ENCODE results near the gene SOX18. TPM values are rescaled to one million over a fixed set of nuclear protein-coding genes. Genes with fewer than 3 reads are reported as not detected.

The SOX18 gene
- total RNA-seq, 1 donor from 2014 or later: not detected

DNA sequence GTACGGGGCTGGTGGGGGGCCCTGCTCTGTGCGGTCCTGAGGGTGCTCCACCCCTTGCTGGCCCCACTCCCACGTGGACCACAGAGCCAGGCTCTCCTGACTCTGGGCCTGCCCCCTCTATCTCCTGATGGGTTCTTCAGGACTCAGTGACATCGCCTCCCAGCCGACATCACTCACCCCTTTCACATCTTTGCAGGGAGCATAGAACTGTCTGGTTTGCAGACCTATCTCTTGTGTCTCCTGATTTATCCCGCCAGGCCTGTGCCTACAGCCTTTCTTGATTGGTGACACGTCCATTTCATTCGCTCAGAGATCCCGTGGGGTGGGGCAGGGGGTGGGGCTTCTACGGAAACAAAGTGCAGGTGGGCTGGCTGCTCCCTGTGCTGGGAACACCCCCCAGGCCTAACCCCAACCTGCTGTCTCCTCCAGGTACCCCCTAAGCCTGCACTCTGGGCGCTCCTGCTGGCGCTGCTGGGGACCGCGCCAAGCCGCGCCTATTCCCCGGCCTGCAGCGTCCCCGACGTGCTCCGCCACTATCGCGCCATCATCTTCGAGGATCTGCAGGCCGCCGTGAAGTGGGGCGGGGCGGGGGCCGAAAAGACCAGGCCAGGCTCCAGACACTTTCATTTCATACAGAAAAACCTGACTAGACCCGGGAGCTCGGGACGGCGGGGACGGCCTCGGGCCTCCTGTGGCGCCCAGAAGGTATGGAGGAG is 11.8 kb downstream of the SOX18 start:
- Histone ChIP-seq H3K4me3 (peak overlapping the region; percentile 60), H3K36me3 (no peaks in the 10 kb centered on the region), H2AFZ (replicated peaks) (no peak overlapping the region), H3K4me2 (peak overlapping the region; percentile 88), H3K9ac (no peak overlapping the region), H3K27me3 (peaks cover 66% of the 10 kb centered on the region), H3K27ac (no peak overlapping the region), H3K79me2 (ENCODE audit: low read depth) (no peaks in the 10 kb centered on the region), H3K4me1 (peaks cover 31% of the 10 kb centered on the region), H3K9me3 (ENCODE audit: low read depth) (no peaks in the 10 kb centered on the region), H4K20me1 (ENCODE audit: low read depth) (peaks cover 47% of the 10 kb centered on the region), H3F3A (ENCODE audit: low read depth) (peaks cover 15% of the 10 kb centered on the region)
- TF ChIP-seq EZH2phosphoT487 (IDR thresholded peaks at IDR 0.05): no peak
- TF ChIP-seq, protein P1, sequence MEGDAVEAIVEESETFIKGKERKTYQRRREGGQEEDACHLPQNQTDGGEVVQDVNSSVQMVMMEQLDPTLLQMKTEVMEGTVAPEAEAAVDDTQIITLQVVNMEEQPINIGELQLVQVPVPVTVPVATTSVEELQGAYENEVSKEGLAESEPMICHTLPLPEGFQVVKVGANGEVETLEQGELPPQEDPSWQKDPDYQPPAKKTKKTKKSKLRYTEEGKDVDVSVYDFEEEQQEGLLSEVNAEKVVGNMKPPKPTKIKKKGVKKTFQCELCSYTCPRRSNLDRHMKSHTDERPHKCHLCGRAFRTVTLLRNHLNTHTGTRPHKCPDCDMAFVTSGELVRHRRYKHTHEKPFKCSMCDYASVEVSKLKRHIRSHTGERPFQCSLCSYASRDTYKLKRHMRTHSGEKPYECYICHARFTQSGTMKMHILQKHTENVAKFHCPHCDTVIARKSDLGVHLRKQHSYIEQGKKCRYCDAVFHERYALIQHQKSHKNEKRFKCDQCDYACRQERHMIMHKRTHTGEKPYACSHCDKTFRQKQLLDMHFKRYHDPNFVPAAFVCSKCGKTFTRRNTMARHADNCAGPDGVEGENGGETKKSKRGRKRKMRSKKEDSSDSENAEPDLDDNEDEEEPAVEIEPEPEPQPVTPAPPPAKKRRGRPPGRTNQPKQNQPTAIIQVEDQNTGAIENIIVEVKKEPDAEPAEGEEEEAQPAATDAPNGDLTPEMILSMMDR (IDR thresholded peaks at IDR 0.05): peak; percentile 2
- no peak for TF ChIP-seq EZH2 (IDR thresholded peaks at IDR 0.05)
- H3K9me3 Mint-ChIP-seq: no peaks in the 10 kb centered on the region
- H3K4me1 Mint-ChIP-seq: peaks cover 21% of the 10 kb centered on the region
- no peak for DNase-seq (ENCODE audit: low spot score)
- H3K27me3 Mint-ChIP-seq (ENCODE audit: insufficient read depth, low read depth): peaks cover 43% of the 10 kb centered on the region
- H3K27ac Mint-ChIP-seq: no peak overlapping the region
- peaks cover 3% of the 10 kb centered on the region for H3K36me3 Mint-ChIP-seq
- H3K4me3 Mint-ChIP-seq: peak overlapping the region; percentile 56

DNA sequence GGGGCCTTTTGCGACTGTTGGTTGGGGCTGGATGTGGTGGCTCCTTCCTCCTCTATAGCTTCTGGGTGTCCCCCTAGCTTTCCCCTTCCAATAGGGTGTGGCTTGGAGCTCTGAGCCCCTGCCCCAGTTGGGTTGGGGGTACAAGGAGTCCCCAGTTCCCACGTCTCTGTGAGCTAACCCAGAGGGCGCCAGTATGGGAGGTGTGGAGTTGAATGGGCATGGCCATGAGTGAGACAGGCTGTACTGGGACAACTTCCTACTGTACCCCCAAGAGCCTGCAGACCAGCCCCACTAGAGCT is 12.3 kb downstream of the SOX18 start:
- no peak overlapping the region for H2AFZ ChIP-seq (replicated peaks)
- no peak overlapping the region for H3K4me3 Mint-ChIP-seq
- no peak overlapping the region for H3K4me3 ChIP-seq
- no peak overlapping the region for H3K9ac ChIP-seq
- H3K27me3 ChIP-seq: peaks cover 61% of the 10 kb centered on the region
- H3K4me1 Mint-ChIP-seq: peaks cover 21% of the 10 kb centered on the region
- H3K27me3 Mint-ChIP-seq (ENCODE audit: insufficient read depth, low read depth): peaks cover 43% of the 10 kb centered on the region
- no peak overlapping the region for H3K27ac Mint-ChIP-seq
- H3K36me3 Mint-ChIP-seq: peaks cover 3% of the 10 kb centered on the region
- no peaks in the 10 kb centered on the region for H3K9me3 Mint-ChIP-seq
- no peak for TF ChIP-seq EZH2phosphoT487 (IDR thresholded peaks at IDR 0.05)
- no peaks in the 10 kb centered on the region for H3K79me2 ChIP-seq (ENCODE audit: low read depth)
- H3K9me3 ChIP-seq (ENCODE audit: low read depth): no peaks in the 10 kb centered on the region
- no peak overlapping the region for H3K4me2 ChIP-seq
- no peak for DNase-seq (ENCODE audit: low spot score)
- peaks cover 15% of the 10 kb centered on the region for H3F3A ChIP-seq (ENCODE audit: low read depth)
- H3K27ac ChIP-seq: no peak overlapping the region
- H3K4me1 ChIP-seq: peaks cover 31% of the 10 kb centered on the region
- no peaks in the 10 kb centered on the region for H3K36me3 ChIP-seq
- H4K20me1 ChIP-seq (ENCODE audit: low read depth): peaks cover 47% of the 10 kb centered on the region

DNA sequence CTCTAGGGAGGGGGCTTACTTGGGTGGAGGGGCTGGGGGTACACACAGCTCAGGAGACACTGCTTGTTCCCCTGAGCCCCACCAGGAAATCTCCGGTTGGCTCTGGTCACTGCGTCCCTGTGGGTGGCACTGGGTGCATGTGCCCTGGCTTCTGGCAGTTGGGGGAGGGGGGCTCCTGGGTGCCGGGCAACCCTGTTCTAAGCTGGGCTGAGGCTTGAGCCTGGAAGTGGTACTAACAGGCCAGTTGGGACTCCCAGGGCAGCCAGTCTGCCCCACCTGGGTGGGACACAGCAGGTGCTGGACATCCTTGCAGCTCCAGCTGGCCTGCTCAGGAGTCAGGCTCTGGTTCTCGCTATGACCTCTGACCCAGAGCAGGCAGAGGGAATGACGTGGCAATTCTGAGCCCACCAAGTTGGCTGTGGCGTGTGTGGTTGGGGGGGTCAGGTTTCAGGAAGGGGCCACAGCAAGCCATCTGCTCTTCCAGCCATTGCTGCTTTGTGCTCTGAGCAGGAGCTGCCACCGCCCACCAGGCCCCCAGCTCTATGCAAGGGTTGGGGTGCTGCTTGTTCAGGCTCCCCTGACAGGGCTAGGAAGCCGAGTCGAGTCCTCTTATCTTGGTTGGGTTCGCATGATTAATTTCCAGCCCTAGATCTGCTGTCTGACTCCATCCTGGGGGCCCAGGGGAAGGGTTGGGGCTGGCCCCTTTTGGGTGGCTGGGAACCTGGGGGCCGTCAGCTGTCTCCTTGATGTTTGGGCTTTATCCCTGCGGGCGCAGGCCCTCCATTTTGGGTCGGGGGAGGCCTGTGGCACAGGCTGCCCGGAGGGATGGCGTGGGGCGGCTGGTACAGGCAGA is 12.9 kb downstream of the SOX18 start:
- Histone ChIP-seq H3K27ac (no peak overlapping the region), H3K4me2 (no peak overlapping the region)
- peaks cover 3% of the 10 kb centered on the region for H3K36me3 Mint-ChIP-seq

More for the DNA sequence above, 12.9 kb downstream of the SOX18 start:
- Histone ChIP-seq H4K20me1 (ENCODE audit: low read depth) (peaks cover 47% of the 10 kb centered on the region), H2AFZ (replicated peaks) (no peak overlapping the region), H3K9me3 (ENCODE audit: low read depth) (no peaks in the 10 kb centered on the region), H3K79me2 (ENCODE audit: low read depth) (no peaks in the 10 kb centered on the region), H3K4me1 (peaks cover 31% of the 10 kb centered on the region), H3K36me3 (no peaks in the 10 kb centered on the region), H3K4me3 (no peak overlapping the region), H3K27me3 (peaks cover 55% of the 10 kb centered on the region), H3F3A (ENCODE audit: low read depth) (peaks cover 15% of the 10 kb centered on the region), H3K9ac (no peak overlapping the region)
- Mint-ChIP-seq H3K27me3 (ENCODE audit: insufficient read depth, low read depth) (peaks cover 40% of the 10 kb centered on the region), H3K4me1 (peaks cover 21% of the 10 kb centered on the region), H3K9me3 (no peaks in the 10 kb centered on the region), H3K27ac (no peak overlapping the region), H3K4me3 (no peak overlapping the region)
- DNase-seq (ENCODE audit: low spot score): no peak
- TF ChIP-seq EZH2phosphoT487 (IDR thresholded peaks at IDR 0.05) (no peak), EZH2 (IDR thresholded peaks at IDR 0.05) (no peak)
- TF ChIP-seq, protein P1 (IDR thresholded peaks at IDR 0.05): no peak
